Activated CD8-positive, alpha-beta memory T cell treated with anti-CD3 and anti-CD28 coated beads, Interleukin-2, amount 50 U/mL, for 4 hours (primary cell): ENCODE results near the gene SLC9A7.

ENCODE experiments used
- DNase-seq: peaks from one replicate; pipeline ENCODE4 v3.0.0-alpha.2; 2020

SLC9A7 gene

GRCh38 chrX:46642145-46642544 is 116.8 kb downstream of the SLC9A7 start:
- DNase-seq, result no peak

GRCh38 chrX:46637938-46638337 is 121.0 kb downstream of the SLC9A7 start:
- DNase-seq, result no peak

DNA sequence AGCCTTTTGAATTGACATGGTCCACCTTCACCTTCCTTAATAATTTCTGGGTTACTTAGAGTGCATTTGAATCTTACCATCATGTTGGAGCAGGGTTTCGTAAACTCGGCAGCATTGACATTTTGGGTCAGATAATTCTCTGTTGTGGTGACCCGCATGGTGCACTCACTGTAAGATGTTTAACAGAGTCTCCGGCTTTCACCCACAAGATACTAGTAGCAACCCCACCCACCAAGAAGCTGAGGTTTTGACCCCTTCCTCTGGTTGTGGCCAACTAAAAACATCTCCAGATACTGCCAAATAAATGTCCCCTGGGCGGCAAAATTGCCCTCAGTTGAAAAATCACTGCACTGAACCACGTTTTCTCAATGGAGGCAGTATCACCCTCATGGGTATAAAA is 122.7 kb downstream of the SLC9A7 start:
- no peak for DNase-seq

GRCh38 chrX:46635186-46635585 is 123.7 kb downstream of the SLC9A7 start:
- DNase-seq, result no peak

DNA sequence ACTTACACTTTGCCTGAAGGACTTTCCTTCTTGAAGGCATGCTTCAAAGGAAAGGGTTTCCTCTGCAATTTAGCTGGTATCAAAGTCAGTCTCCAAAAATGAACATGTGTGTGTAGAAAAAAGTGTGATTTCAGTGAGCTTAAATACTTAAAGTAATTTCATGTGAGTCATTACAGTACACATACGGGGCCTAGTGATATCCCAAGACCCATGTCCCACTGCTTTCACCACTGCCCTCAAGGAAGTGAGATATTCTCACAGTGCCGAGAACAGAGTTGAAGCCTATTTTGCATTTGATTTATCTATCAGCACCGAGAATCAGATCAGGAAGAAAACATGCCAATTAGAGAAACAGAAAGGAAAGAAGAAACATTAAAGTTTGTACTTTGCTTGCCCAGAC is 124.3 kb downstream of the SLC9A7 start:
- no peak for DNase-seq

DNA sequence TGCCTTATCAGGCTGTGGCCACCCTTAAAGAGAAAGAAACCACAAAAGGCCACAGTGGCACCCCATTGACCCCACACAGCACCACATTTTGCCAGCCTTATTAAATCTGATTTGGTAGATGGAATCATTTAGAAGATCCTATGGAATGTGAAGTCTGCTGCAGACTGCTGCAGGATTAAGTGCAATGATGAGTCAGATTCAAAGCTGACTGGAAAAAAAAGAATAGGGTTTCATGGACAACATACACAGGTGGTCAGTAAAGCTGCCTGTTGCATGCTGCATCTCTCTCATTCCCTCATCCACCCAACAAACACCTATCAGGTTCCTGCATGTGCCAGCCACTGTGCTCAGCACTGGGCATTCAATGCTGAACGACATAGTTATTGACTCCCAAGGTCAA is 128.8 kb downstream of the SLC9A7 start:
- DNase-seq, result no peak

- DNase-seq, result no peak
Observed at GRCh38 chrX:46628460-46629371, 130.2 kb downstream of the SLC9A7 start.

DNA sequence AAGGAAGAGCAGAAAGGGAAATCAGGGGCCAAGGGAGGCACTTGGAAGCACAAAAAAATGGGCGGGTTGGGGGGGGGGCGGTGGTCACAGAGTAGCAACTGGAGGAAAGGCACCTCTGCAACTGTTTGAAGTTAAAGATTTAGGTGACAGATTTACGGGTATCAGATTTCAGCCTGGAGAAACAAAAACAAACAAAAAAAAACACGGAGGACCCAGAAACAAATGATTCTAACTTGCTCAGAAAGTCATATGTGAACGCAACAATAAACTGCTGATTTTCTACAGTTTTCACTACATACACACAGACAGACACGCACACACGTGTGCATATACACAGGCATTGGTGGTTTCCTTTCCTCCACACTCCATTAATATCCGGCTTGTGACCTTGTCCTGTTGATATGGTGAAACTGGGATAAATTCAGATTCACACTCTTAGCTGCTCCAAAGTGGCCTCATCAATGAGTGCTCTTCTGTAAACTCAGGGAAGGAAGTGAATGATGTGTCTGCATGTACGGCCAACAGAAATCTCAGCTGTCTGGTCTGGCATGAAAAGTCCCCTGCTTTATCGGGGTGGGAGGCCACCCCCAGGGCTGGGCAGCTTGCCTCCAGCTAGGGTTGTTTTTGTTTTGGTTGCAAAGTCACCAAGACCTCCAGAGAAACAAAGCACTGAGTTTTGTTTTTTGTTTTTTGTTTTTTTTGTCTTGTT is 131.1 kb downstream of the SLC9A7 start:
- DNase-seq, result no peak

- no peak for DNase-seq
Observed at GRCh38 chrX:46627062-46627461, 131.9 kb downstream of the SLC9A7 start.

DNA sequence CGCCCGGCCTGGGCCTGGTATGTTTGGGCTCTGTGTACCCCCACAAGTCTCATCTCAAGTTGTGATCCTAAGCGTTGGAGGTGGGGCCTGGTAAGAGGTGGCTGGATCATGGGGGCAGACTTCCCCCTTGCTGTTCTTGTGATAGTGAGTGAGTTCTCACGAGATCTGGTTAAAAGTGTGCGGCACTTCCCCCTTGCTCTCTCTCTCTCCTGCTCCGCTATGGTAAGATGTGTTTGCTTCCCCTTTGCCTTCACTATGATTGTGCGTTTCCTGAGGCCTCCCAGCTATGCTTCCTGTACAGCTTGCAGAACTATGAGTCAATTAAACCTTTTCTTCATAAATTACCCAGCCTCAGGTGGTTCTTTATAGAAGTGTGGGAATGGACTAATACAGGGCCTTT is 132.4 kb downstream of the SLC9A7 start:
- DNase-seq, result no peak

GRCh38 chrX:46624090-46624786 is 134.7 kb downstream of the SLC9A7 start:
- DNase-seq, result no peak

DNA sequence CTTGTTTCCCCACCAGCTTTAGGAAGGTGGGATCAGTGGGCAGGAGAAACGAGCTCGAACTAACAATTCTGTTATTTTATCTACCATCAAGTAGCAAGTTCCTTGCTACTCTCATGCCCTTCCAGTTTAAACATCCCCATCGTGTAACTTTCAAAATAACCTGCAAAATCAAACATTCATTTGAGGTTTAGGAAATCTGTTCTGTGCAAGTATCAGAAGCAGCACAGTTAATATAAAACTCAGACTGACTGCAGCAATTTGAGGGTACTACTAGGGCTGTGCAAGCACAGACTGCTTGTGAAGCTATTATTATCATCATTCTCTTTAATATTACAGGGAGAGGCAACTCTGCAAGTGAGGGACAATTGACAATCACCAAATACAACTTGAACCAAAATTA is 137.3 kb downstream of the SLC9A7 start:
- no peak for DNase-seq

DNA sequence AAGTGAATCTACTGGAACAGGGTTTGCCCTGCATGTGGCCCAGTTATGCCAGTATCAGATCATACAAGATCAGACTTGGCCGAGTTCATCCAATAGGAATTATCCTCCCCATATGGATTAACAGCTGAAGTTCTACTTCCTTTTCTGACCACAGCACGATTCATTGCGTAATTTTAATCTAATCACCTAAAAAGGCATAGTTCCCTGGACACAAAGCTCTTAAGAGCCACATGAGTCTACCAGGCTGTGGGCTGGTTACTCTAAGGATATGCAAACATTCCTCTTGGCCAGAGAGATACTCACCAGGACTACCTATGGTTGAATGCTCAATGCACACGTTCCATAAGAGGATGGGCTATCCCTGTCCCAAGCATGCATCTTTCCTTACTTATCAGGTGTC is 138.4 kb downstream of the SLC9A7 start:
- DNase-seq, result no peak

- no peak for DNase-seq
Observed at GRCh38 chrX:46618947-46619346, 140.0 kb downstream of the SLC9A7 start.

DNA sequence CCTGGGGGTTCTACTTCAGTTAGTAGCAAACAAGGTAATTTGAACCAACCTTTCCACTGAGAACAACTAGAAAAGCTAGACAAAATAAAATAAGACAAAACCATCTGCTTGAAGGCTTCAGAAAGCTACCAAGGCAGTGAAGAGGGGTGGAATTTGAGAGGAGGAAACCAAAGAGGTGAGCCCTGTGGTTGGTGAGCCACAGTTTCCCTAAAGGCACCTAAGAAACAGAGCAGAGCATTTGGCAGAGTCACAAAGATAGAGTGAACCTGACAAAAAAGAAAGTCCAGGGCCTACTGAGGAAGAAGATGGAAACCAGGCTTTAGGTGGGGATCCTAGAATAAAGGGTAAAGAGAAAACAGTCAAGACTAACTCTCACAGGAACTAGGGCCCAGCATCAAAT is 141.0 kb downstream of the SLC9A7 start:
- no peak for DNase-seq

- peak; percentile 19 for DNase-seq
Observed at GRCh38 chrX:46611658-46612362, 147.1 kb downstream of the SLC9A7 start.

DNA sequence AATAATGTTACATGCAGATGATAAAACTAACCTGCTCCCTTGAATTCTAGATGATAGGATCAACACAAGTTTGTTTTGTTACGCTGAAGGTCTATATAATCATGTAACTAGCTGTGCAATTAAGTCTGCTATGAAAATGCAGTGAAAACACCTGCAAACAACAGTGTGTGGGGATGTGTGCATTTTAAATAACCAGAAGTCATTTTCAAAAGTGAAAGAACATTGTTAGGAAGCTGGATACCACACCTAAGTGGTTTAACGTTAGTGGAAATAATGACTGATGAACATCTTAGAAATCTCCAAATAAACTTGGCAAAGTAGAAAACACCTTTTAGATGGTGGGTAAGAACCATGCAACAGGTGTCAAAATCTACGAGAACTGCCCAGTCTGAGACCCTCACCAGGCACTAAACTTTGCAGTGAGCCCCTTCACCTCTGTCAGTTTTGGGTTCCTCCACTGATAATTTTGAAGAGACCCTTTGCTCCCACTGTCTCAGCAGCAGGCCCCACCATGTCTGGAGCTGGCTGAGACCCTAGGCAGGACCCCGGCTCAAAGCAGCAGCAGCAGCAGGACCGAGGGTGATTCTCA is 148.8 kb downstream of the SLC9A7 start:
- DNase-seq, result no peak

DNA sequence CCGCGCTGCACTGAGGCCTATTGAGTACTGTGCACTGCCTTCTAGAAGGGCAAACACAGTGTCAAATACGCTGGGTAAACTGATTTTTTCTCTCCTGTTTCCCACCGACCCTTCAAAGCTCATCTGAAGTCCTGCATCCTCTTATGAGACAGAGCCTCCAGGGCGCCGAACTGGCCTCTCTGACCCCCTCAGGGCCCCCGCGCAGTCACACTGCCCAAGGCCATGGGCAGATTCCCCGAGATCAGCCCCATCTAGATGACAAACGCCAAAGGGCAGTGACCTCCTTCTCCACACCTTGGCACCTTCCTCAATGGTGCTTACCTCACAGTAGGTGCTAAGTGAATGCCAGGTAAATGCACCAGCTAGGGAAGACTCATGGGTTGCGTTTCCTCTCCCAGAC is 151.0 kb downstream of the SLC9A7 start:
- DNase-seq, result no peak

GRCh38 chrX:46602468-46603102 is 156.3 kb downstream of the SLC9A7 start:
- no peak for DNase-seq

DNA sequence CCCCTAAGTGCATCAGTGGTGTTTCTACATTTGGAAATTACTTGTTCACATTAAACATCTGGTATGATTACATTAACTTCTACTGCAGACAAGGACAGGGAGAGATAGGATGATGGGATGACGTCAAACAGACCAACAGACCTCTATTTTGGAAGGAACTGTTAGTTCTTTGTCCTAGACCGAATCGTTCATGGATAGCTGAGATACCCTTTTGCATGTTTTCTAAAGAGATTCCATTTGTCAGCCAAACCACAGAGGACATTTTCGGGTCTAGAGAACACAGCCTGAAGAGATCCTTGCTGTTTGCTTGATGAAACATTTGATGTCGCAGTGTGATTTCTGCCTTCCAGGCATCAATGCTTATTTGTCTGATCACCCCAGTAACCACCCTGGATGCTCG is 157.6 kb downstream of the SLC9A7 start:
- no peak for DNase-seq

- DNase-seq, result no peak
Observed at GRCh38 chrX:46599051-46599560, 159.8 kb downstream of the SLC9A7 start.

DNA sequence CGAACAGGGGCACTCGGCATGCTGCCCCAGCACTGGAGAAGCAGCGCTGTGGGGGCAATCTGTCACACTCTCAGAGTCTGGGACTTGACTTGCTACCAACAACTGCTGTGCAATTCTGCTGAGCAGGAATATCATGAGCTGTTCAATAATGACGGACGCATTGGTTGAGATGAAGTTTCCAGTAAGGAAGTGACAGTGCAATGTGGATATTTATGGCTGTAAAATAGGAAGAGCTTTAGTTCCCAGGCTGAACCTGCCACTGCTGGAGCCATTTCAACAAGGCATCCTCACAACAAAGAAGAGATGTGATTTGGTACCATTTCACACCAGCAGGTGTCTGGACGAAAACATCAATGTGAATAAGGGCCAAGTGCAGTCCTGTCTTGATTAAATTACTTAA is 161.1 kb downstream of the SLC9A7 start:
- no peak for DNase-seq
